Natural killer cell treated with Interleukin-12 subunit alpha and Interleukin-12 subunit beta and Interleukin-15 and Interleukin-18, amount 100 ng/mL, for 72 hours (primary cell): ENCODE measurements around the gene SETMAR. TPM values are rescaled to one million over a fixed set of nuclear protein-coding genes. Genes with fewer than 3 reads are reported as not detected.

ENCODE experiments used
- ATAC-seq, 2 donors: fragments of 150-1000 bp; cut with Tn5 transposase in 1 of 2; sonication (Bioruptor Pico), chemical (Tn5 transposase) in 1 of 2; 2 replicates each; pipeline ENCODE4 v1.10.0; 2021
- DNase-seq: peaks from one replicate; pipeline ENCODE4 v3.0.0; 2022; ENCODE audit warnings: low spot score
- H3K27ac Mint-ChIP-seq, 2 donors: 1 replicate in 1 of 2; 2 replicates in 1 of 2; pipeline ENCODE4 v1.8.0; 2022; ENCODE audit warnings: mixed read lengths in 2 of 2, mild to moderate bottlenecking in 1 of 2, moderate library complexity in 1 of 2
- H3K27me3 Mint-ChIP-seq, 2 donors: 1 replicate in 1 of 2; 2 replicates in 1 of 2; pipeline ENCODE4 v1.8.0; 2022; ENCODE audit warnings: mixed read lengths in 2 of 2
- H3K36me3 Mint-ChIP-seq: one replicate; pipeline ENCODE4 v1.8.0; 2022; ENCODE audit warnings: mixed read lengths
- H3K4me1 Mint-ChIP-seq, 2 donors: 1 replicate in 1 of 2; 2 replicates in 1 of 2; pipeline ENCODE4 v1.8.0; 2022; ENCODE audit warnings: low read depth in 2 of 2, mixed read lengths in 2 of 2, mild to moderate bottlenecking in 1 of 2
- H3K4me3 Mint-ChIP-seq: one replicate; pipeline ENCODE4 v1.8.0; 2022; ENCODE audit warnings: mixed read lengths
- H3K9me3 Mint-ChIP-seq: 2 replicates; pipeline ENCODE4 v1.8.0; 2022; ENCODE audit warnings: mixed read lengths
- total RNA-seq, 2 donors: library from RNA; stranded (reverse); gene quantifications; one replicate each; pipeline ENCODE4 v1.2.3, GENCODE V29; 2022

The SETMAR gene
- total RNA-seq, 2 donors from 2014 or later, result 12.3 to 17.2 TPM

GRCh38 chr3:4343258-4343657 is 40.1 kb downstream of the SETMAR start:
- no peak overlapping the region for H3K27ac Mint-ChIP-seq
- no peak for ATAC-seq
- no peaks in the 10 kb centered on the region for H3K36me3 Mint-ChIP-seq
- H3K27me3 Mint-ChIP-seq, result no peaks in the 10 kb centered on the region
- H3K4me1 Mint-ChIP-seq, result peaks cover 7% of the 10 kb centered on the region in 2 donors
- H3K4me3 Mint-ChIP-seq, result no peak overlapping the region
- DNase-seq, result no peak
- no peaks in the 10 kb centered on the region for H3K9me3 Mint-ChIP-seq

- Mint-ChIP-seq H3K9me3 (no peaks in the 10 kb centered on the region), H3K4me1 (peaks cover 13 to 20% of the 10 kb centered on the region in 2 donors), H3K36me3 (no peaks in the 10 kb centered on the region), H3K27me3 (no peaks in the 10 kb centered on the region), H3K27ac (peak overlapping the region; percentile 81 to 86), H3K4me3 (peak overlapping the region; percentile 55)
- ATAC-seq (peak; percentile 76 to 86), DNase-seq (peak; percentile 74)
These were observed 47.6 kb downstream of the SETMAR start for GRCh38 chr3:4350789-4351163.

- Mint-ChIP-seq H3K27ac (peak overlapping the region; percentile 81 to 86), H3K9me3 (no peaks in the 10 kb centered on the region), H3K4me1 (peaks cover 13 to 20% of the 10 kb centered on the region in 2 donors), H3K27me3 (no peaks in the 10 kb centered on the region), H3K36me3 (no peaks in the 10 kb centered on the region), H3K4me3 (peak overlapping the region; percentile 55)
- DNase-seq (peak; percentile 73), ATAC-seq (peak; percentile 89 to 96)
These were observed 48.1 kb downstream of the SETMAR start for GRCh38 chr3:4351164-4351855.

GRCh38 chr3:4351872-4352271 is 48.7 kb downstream of the SETMAR start:
- no peaks in the 10 kb centered on the region for H3K9me3 Mint-ChIP-seq
- H3K4me1 Mint-ChIP-seq, result peaks cover 13 to 20% of the 10 kb centered on the region in 2 donors
- H3K27me3 Mint-ChIP-seq, result no peaks in the 10 kb centered on the region
- H3K36me3 Mint-ChIP-seq, result no peaks in the 10 kb centered on the region
- DNase-seq, result no peak
- no peak for ATAC-seq
- peak overlapping the region; percentile 55 for H3K4me3 Mint-ChIP-seq
- peak overlapping the region; percentile 81 to 86 for H3K27ac Mint-ChIP-seq

GRCh38 chr3:4355401-4356219 is 52.4 kb downstream of the SETMAR start:
- Mint-ChIP-seq H3K27me3 (no peaks in the 10 kb centered on the region), H3K9me3 (no peaks in the 10 kb centered on the region), H3K4me3 (no peak overlapping the region), H3K4me1 (peaks cover 12 to 18% of the 10 kb centered on the region in 2 donors), H3K36me3 (no peaks in the 10 kb centered on the region), H3K27ac (no peak overlapping the region)
- ATAC-seq, result no peak
- no peak for DNase-seq

DNA sequence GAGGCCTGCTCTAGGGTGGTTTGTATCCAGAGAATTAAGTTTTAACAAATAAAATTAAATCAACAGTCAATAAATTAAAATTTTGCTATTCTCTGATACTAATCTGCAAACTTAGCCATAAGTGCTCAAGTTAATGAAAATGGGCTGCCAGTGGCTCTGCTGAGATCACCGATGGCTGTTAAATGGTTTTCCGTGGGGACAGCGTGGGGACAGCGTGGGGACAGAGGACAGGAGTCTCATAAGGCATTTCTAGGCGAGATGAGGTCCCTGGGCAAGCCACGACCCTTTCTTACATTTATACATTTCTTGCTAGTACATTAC is 53.0 kb downstream of the SETMAR start:
- Mint-ChIP-seq H3K4me3 (no peak overlapping the region), H3K9me3 (no peaks in the 10 kb centered on the region), H3K27me3 (no peaks in the 10 kb centered on the region), H3K4me1 (peaks cover 9 to 13% of the 10 kb centered on the region in 2 donors), H3K36me3 (no peaks in the 10 kb centered on the region), H3K27ac (no peak overlapping the region)
- ATAC-seq (no peak), DNase-seq (no peak)

DNA sequence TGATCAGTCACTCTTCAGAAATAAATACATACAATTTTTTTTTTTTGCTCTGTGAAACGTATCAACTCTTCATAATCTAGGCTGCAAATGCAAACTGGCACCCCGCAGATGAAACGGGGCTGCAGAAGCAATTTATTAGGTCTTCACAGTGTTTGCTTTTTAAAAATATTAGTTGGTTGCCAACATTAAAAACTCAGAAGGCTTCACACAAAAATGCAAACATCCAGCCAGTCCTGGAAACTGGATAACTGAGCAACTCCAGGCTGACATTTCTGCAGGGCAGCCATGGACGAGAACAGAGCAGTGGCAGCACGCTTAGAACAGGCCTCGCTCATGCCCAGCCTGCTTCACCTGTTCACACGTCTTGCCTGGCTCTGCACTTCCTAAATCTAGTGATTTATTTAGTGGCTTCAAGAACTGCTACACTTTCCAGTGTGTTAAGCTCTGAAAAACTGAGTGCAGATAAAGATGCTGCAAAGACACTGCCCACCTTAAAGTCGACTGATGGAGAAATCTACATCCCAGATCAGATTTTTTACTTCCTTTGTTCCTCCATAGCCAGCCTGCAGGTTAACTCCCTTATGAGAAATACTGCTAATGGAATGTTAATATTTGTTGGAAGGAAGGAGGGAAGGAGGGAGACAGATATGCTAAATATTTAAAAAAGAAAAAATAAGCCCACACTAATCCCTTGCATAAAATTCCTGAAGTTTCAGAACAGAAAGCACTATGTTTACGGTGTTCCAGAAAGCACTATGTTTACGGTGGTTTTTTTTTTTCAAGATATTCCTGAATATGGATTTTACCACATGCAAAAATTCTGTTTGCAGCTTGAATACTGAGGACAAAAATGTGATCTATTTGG is 53.6 kb downstream of the SETMAR start:
- peaks cover 7 to 8% of the 10 kb centered on the region in 2 donors for H3K4me1 Mint-ChIP-seq
- DNase-seq (no peak), ATAC-seq (no peak)
- H3K36me3 Mint-ChIP-seq, result no peaks in the 10 kb centered on the region
- H3K9me3 Mint-ChIP-seq, result no peaks in the 10 kb centered on the region
- no peaks in the 10 kb centered on the region for H3K27me3 Mint-ChIP-seq
- no peak overlapping the region for H3K27ac Mint-ChIP-seq
- H3K4me3 Mint-ChIP-seq, result no peak overlapping the region

DNA sequence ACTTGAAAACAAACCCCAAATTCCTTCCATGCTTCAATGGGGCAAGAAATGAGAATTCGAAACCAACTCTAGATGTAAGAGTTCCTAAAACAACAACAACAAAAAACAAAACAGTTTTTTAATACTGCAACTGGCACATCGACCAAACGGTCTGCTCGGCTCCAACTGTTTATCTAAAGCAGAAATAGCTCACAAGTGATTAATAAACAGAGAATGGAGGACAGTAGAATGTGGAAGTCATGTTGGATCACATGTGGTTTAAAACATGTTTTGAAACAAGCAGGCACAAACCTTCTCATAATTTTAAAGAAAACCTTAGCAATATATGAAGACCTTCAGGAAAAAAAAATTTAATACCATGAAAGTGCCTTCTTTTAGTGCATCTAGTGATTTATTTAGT is 55.1 kb downstream of the SETMAR start:
- H3K36me3 Mint-ChIP-seq, result no peaks in the 10 kb centered on the region
- no peaks in the 10 kb centered on the region for H3K9me3 Mint-ChIP-seq
- DNase-seq, result no peak
- H3K4me3 Mint-ChIP-seq, result no peak overlapping the region
- no peak for ATAC-seq
- H3K27me3 Mint-ChIP-seq, result no peaks in the 10 kb centered on the region
- no peak overlapping the region for H3K27ac Mint-ChIP-seq
- H3K4me1 Mint-ChIP-seq, result no peaks in the 10 kb centered on the region

DNA sequence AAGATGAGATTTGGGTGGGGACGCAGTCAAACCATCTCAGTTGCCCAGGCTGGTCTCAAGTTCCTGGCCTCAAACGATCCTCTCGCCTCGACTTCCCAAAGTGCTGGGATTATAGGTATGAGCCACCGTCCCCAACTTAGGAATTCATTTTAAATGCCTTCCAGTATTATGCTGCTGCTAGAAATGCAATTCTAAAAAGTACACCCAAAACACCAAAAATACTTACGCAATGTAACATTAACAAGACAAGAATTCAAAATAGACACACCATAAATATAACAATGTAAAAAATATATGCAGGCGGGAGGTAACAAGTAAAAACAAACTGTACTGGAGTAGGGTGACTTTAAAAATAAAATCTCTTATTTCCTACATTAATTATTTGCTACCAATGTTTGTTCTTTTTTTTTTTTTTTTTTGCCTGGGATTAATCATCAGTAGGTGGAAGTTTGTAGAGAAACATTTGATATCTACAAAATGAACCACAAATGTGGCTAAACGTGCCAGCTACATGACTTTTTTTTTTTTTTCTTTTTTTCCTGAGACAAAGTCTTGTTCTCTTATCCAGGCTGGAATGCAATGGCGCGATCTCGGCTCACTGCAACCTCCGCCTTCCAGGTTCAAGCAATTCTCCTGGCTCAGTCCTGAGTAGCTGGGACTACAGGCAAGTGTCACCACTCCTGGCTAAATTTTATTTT is 56.8 kb downstream of the SETMAR start:
- Mint-ChIP-seq H3K4me3 (no peak overlapping the region), H3K9me3 (no peaks in the 10 kb centered on the region), H3K36me3 (no peaks in the 10 kb centered on the region), H3K27me3 (no peaks in the 10 kb centered on the region), H3K4me1 (no peaks in the 10 kb centered on the region), H3K27ac (peak overlapping the region in 1 of 2 donors; percentile 77)
- DNase-seq (no peak), ATAC-seq (no peak)

- Mint-ChIP-seq H3K4me3 (no peak overlapping the region), H3K36me3 (no peaks in the 10 kb centered on the region), H3K27ac (no peak overlapping the region), H3K4me1 (no peaks in the 10 kb centered on the region), H3K9me3 (no peaks in the 10 kb centered on the region), H3K27me3 (no peaks in the 10 kb centered on the region)
- DNase-seq (no peak), ATAC-seq (no peak)
These were observed 57.6 kb downstream of the SETMAR start for GRCh38 chr3:4360817-4361216.

DNA sequence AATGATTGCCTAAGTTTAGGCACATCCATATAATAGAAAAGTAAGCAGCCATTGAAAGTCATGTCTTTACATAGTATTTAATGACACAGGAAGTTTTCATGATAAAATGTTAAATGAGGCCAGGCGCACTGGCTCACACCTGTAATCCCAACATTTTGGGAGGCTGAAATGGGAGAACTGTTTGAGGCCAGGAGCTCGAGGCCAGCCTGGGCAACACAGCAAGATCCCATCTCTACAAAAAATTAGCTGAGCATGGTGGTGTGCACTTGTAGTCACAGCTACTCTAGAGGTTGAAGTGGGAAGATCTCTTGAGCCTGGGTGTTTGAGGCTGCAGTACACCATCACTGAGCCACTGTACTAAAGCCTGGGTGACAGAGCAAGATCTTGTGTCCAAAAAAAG is 59.4 kb downstream of the SETMAR start:
- Mint-ChIP-seq H3K27me3 (no peaks in the 10 kb centered on the region), H3K27ac (no peak overlapping the region), H3K9me3 (no peaks in the 10 kb centered on the region), H3K36me3 (no peaks in the 10 kb centered on the region), H3K4me3 (no peak overlapping the region), H3K4me1 (no peaks in the 10 kb centered on the region)
- DNase-seq (no peak), ATAC-seq (no peak)
